ENCODE data around the gene PRKD2. TPM values are rescaled to one million over a fixed set of nuclear protein-coding genes. Genes with fewer than 3 reads are reported as not detected.

PRKD2 gene
- total and polyA plus RNA-seq, 4 donors = 7.3 to 14.4 (median 9.3) TPM

- Histone ChIP-seq H3K27me3 (ENCODE audit: control insufficient read depth in 4 of 4, insufficient read depth in 4 of 4, low read length in 3 of 4) (no peaks in the 10 kb centered on the region), H3K4me3 (ENCODE audit: low read depth in 1 of 3, low read length in 3 of 3) (no peak overlapping the region), H3K9me3 (ENCODE audit: control insufficient read depth in 4 of 4, low read length in 3 of 4) (no peaks in the 10 kb centered on the region), H3K9ac (ENCODE audit: low read depth in 1 of 2, low read length in 2 of 2) (no peak overlapping the region), H3K36me3 (ENCODE audit: control insufficient read depth in 4 of 4, insufficient read depth in 3 of 4, low read depth in 1 of 4, low read length in 3 of 4) (peaks cover 12 to 48% (median 22%) of the 10 kb centered on the region in 4 donors), H3K27ac (ENCODE audit: low read depth in 1 of 2, low read length in 2 of 2) (no peak overlapping the region), H3K4me1 (ENCODE audit: control insufficient read depth in 4 of 4, insufficient read depth in 4 of 4, low read length in 3 of 4) (peaks cover 0 to 26% (median 13%) of the 10 kb centered on the region in 4 donors)
- 91% methylated on average over 28 of the region's 28 CpGs for WGBS
- TF ChIP-seq FOXA2 (IDR thresholded peaks at IDR 0.05) (no peak), ZBTB33 (IDR thresholded peaks at IDR 0.05) (no peak), HNF4A (conservative IDR thresholded peaks at IDR 0.05) (no peak), SP1 (IDR thresholded peaks at IDR 0.05) (no peak), CTCF (IDR thresholded peaks at IDR 0.05; ENCODE audit: low read depth, low read length, missing input control) (no peak), GABPA (IDR thresholded peaks at IDR 0.05 in 1 of 2, conservative IDR thresholded peaks at IDR 0.05 in 1 of 2) (no peak), REST (IDR thresholded peaks at IDR 0.05) (no peak), JUND (IDR thresholded peaks at IDR 0.05) (no peak), TAF1 (conservative IDR thresholded peaks at IDR 0.05) (no peak), RAD21 (IDR thresholded peaks at IDR 0.05) (no peak), FOXA1 (IDR thresholded peaks at IDR 0.05) (no peak), NR2F2 (IDR thresholded peaks at IDR 0.05) (no peak), MAX (IDR thresholded peaks at IDR 0.05) (no peak), RXRA (IDR thresholded peaks at IDR 0.05) (no peak), ATF3 (IDR thresholded peaks at IDR 0.05) (no peak)
- DNase-seq (ENCODE audit: low spot score) = no peak
Observed at GRCh38 chr19:46732172-46732938, 15.4 kb upstream of the PRKD2 start.

Data from liver (tissue), 9 donors.